GM23338 (cell line): ENCODE measurements around the gene ATXN3.

ENCODE experiments used
- CTCF ChIP-seq, 2 experiments: fragments of 200-600 bp in 1 of 2; sonication (generic) in 1 of 2; conservative IDR thresholded peaks; 2 replicates each; pipeline versions ENCODE4 v1.5.1 to v1.6.1; 2016 to 2017; ENCODE audit warnings: antibody characterized with exemption in 2 of 2, low read depth in 2 of 2, mild to moderate bottlenecking in 2 of 2, moderate library complexity in 1 of 2
- ETS1 ChIP-seq: IDR thresholded peaks from 2 replicates; pipeline ENCODE4 v1.6.1; 2016; ENCODE audit warnings: antibody characterized with exemption
- EZH2 ChIP-seq: fragments of 200-600 bp; sonication (generic); IDR thresholded peaks from one replicate; pipeline ENCODE4 v1.8.0; 2017; ENCODE audit warnings: antibody characterized with exemption, mild to moderate bottlenecking, low read depth; ENCODE audit not compliant: unreplicated experiment
- ZNF331 ChIP-seq: fragments of 250-450 bp; sonication (Bioruptor Pico); IDR thresholded peaks from 2 replicates; pipeline ENCODE4 v1.5.0; 2020; ENCODE audit warnings: low read depth, mild to moderate bottlenecking, moderate library complexity

- TF ChIP-seq CTCF (conservative IDR thresholded peaks at IDR 0.05; ENCODE audit: low read depth in 2 of 2), result no peak
- TF ChIP-seq EZH2, result no peak
- TF ChIP-seq ETS1, result no peak
- no peak for TF ChIP-seq ZNF331 (CRISPR knock-in tag)
Measured at GRCh38 chr14:92122761-92123160, 16.4 kb upstream of the ATXN3 start.
